ENCODE data around the gene GPRC5C.

GPRC5C gene

GRCh38 chr17:74394977-74395376, 36.9 kb upstream of the GPRC5C start:
- Histone ChIP-seq H3K27me3 (ENCODE audit: insufficient read depth, low read depth) (peaks cover 37% of the 10 kb centered on the region), H3K4me3 (IDR thresholded peaks at IDR 0.05; ENCODE audit: insufficient read depth, low read depth, low read length) (no peak overlapping the region), H3K9ac (no peak overlapping the region), H3K4me1 (ENCODE audit: low read depth, poor library complexity, severe bottlenecking) (no peaks in the 10 kb centered on the region), H3K27ac (no peak overlapping the region), H3K4me2 (no peak overlapping the region), H3K36me3 (ENCODE audit: insufficient read depth) (no peaks in the 10 kb centered on the region), H4K20me1 (ENCODE audit: insufficient read depth) (no peaks in the 10 kb centered on the region), H3K79me2 (ENCODE audit: insufficient read depth, low read depth) (no peaks in the 10 kb centered on the region), H2AFZ (ENCODE audit: low read depth) (no peak overlapping the region)
- TF ChIP-seq CTCF (conservative IDR thresholded peaks at IDR 0.05; ENCODE audit: low read depth, low read length) = no peak

GRCh38 chr17:74396567-74396966, 35.3 kb upstream of the GPRC5C start:
- no peaks in the 10 kb centered on the region for H4K20me1 ChIP-seq (ENCODE audit: insufficient read depth)
- H3K79me2 ChIP-seq (ENCODE audit: insufficient read depth, low read depth) = no peaks in the 10 kb centered on the region
- H2AFZ ChIP-seq (ENCODE audit: low read depth) = no peak overlapping the region
- TF ChIP-seq CTCF (conservative IDR thresholded peaks at IDR 0.05; ENCODE audit: low read depth, low read length) = no peak
- no peak overlapping the region for H3K4me3 ChIP-seq (IDR thresholded peaks at IDR 0.05; ENCODE audit: insufficient read depth, low read depth, low read length)
- no peak overlapping the region for H3K27ac ChIP-seq
- H3K27me3 ChIP-seq (ENCODE audit: insufficient read depth, low read depth) = peaks cover 45% of the 10 kb centered on the region
- H3K4me1 ChIP-seq (ENCODE audit: low read depth, poor library complexity, severe bottlenecking) = no peaks in the 10 kb centered on the region
- H3K36me3 ChIP-seq (ENCODE audit: insufficient read depth) = no peaks in the 10 kb centered on the region
- H3K9ac ChIP-seq = no peak overlapping the region
- no peak overlapping the region for H3K4me2 ChIP-seq

GRCh38 chr17:74402048-74402447, 29.8 kb upstream of the GPRC5C start:
- no peaks in the 10 kb centered on the region for H3K79me2 ChIP-seq (ENCODE audit: insufficient read depth, low read depth)
- H3K27me3 ChIP-seq (ENCODE audit: insufficient read depth, low read depth) = peaks cover 60% of the 10 kb centered on the region
- no peaks in the 10 kb centered on the region for H3K4me1 ChIP-seq (ENCODE audit: low read depth, poor library complexity, severe bottlenecking)
- no peak overlapping the region for H2AFZ ChIP-seq (ENCODE audit: low read depth)
- H4K20me1 ChIP-seq (ENCODE audit: insufficient read depth) = no peaks in the 10 kb centered on the region
- no peak overlapping the region for H3K4me3 ChIP-seq (IDR thresholded peaks at IDR 0.05; ENCODE audit: insufficient read depth, low read depth, low read length)
- H3K27ac ChIP-seq = no peak overlapping the region
- H3K9ac ChIP-seq = no peak overlapping the region
- no peaks in the 10 kb centered on the region for H3K36me3 ChIP-seq (ENCODE audit: insufficient read depth)
- no peak overlapping the region for H3K4me2 ChIP-seq
- TF ChIP-seq CTCF (conservative IDR thresholded peaks at IDR 0.05; ENCODE audit: low read depth, low read length) = no peak

DNA sequence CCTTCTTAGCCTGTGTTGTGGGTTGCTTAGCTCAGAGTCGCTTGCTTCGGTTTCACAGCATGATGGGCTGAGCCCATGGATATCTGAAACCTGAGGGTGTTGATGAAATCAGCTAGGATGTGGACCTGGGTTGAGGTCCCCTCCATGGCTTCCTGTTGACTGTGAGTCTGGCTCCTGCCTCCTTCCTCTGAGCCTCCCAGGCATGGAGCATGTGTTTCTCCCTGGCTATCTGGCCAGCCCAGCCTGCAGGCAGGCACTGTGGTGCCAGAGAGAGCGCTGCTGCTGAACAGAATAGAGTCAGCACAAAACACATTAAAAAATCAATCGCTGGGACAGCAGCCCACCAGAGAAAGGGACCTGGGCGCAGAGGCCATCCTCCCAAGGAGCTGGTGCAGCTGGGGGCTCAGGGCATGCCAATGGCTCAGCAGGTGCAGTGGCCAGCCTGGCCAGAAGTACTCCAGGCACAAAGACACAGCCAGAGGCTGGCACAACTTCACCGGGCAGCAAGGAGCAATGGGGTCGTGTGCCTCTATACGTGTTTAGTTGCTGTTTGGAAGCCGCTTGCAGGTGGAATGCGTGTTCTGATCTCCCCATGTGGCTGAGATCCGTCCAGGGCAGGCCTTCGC, 28.3 kb upstream of the GPRC5C start:
- no peak overlapping the region for H3K9ac ChIP-seq
- no peak overlapping the region for H3K4me3 ChIP-seq (IDR thresholded peaks at IDR 0.05; ENCODE audit: insufficient read depth, low read depth, low read length)
- no peaks in the 10 kb centered on the region for H4K20me1 ChIP-seq (ENCODE audit: insufficient read depth)
- H3K4me2 ChIP-seq = no peak overlapping the region
- H3K27me3 ChIP-seq (ENCODE audit: insufficient read depth, low read depth) = peaks cover 75% of the 10 kb centered on the region
- no peaks in the 10 kb centered on the region for H3K36me3 ChIP-seq (ENCODE audit: insufficient read depth)
- no peaks in the 10 kb centered on the region for H3K4me1 ChIP-seq (ENCODE audit: low read depth, poor library complexity, severe bottlenecking)
- no peaks in the 10 kb centered on the region for H3K79me2 ChIP-seq (ENCODE audit: insufficient read depth, low read depth)
- no peak for TF ChIP-seq CTCF (conservative IDR thresholded peaks at IDR 0.05; ENCODE audit: low read depth, low read length)
- H3K27ac ChIP-seq = no peak overlapping the region
- H2AFZ ChIP-seq (ENCODE audit: low read depth) = no peak overlapping the region

Measured in KMS-11 (cell line).